T-helper 1 cell treated with Interleukin-12 subunit alpha and Interleukin-12 subunit beta and Interleukin-4 antibody, amounts not matched to agents 30 μg/mL and 1 μg/mL, for 36 hours (primary cell): ENCODE results near the gene TMEM212.

Experiments
- H3K27ac Mint-ChIP-seq: one replicate; pipeline ENCODE4 v1.8.0; 2021; ENCODE audit warnings: mild to moderate bottlenecking, mixed read lengths
- H3K27me3 Mint-ChIP-seq: one replicate; pipeline ENCODE4 v1.8.0; 2021; ENCODE audit warnings: low read depth, mixed read lengths
- H3K36me3 Mint-ChIP-seq: one replicate; pipeline ENCODE4 v1.8.0; 2021; ENCODE audit warnings: low read depth, mixed read lengths
- H3K4me1 Mint-ChIP-seq: one replicate; pipeline ENCODE4 v1.8.0; 2021; ENCODE audit warnings: low read depth, mixed read lengths
- H3K4me3 Mint-ChIP-seq: one replicate; pipeline ENCODE4 v1.8.0; 2021; ENCODE audit warnings: mild to moderate bottlenecking, moderate library complexity, mixed read lengths
- H3K9me3 Mint-ChIP-seq: one replicate; pipeline ENCODE4 v1.8.0; 2021; ENCODE audit warnings: mixed read lengths

TMEM212 gene

GRCh38 chr3:171842864-171843518, at the start of gene TMEM212:
Gene TMEM212, plus strand, starts transcription at chr3:171843349. Its CDS starts 35 bp downstream, at chr3:171843384.
- Mint-ChIP-seq H3K27me3 (peaks cover 28% of the 10 kb centered on the region), H3K9me3 (peaks cover 3% of the 10 kb centered on the region), H3K27ac (no peak within 1 kb of the TSS), H3K36me3 (peaks cover 2% of the 10 kb centered on the region), H3K4me3 (no peak within 1 kb of the TSS), H3K4me1 (peaks cover 12% of the 10 kb centered on the region)

GRCh38 chr3:171796625-171797264, 46.4 kb upstream of the TMEM212 start:
- no peaks in the 10 kb centered on the region for H3K27me3 Mint-ChIP-seq
- H3K27ac Mint-ChIP-seq, result no peak overlapping the region
- no peak overlapping the region for H3K4me3 Mint-ChIP-seq
- no peaks in the 10 kb centered on the region for H3K9me3 Mint-ChIP-seq
- no peaks in the 10 kb centered on the region for H3K4me1 Mint-ChIP-seq
- no peaks in the 10 kb centered on the region for H3K36me3 Mint-ChIP-seq

- Mint-ChIP-seq H3K27me3 (no peaks in the 10 kb centered on the region), H3K27ac (no peak overlapping the region), H3K4me3 (no peak overlapping the region), H3K4me1 (no peaks in the 10 kb centered on the region), H3K36me3 (no peaks in the 10 kb centered on the region), H3K9me3 (no peaks in the 10 kb centered on the region)
These were observed 45.9 kb upstream of the TMEM212 start for GRCh38 chr3:171797265-171797679.

- H3K4me3 Mint-ChIP-seq, result no peak overlapping the region
- no peaks in the 10 kb centered on the region for H3K9me3 Mint-ChIP-seq
- H3K27ac Mint-ChIP-seq, result no peak overlapping the region
- H3K4me1 Mint-ChIP-seq, result no peaks in the 10 kb centered on the region
- no peaks in the 10 kb centered on the region for H3K36me3 Mint-ChIP-seq
- H3K27me3 Mint-ChIP-seq, result peaks cover 5% of the 10 kb centered on the region
These were observed 45.3 kb upstream of the TMEM212 start for GRCh38 chr3:171797873-171798272.

GRCh38 chr3:171799501-171799900, 43.6 kb upstream of the TMEM212 start:
- H3K4me3 Mint-ChIP-seq, result no peak overlapping the region
- H3K27me3 Mint-ChIP-seq, result peaks cover 8% of the 10 kb centered on the region
- H3K36me3 Mint-ChIP-seq, result no peaks in the 10 kb centered on the region
- H3K4me1 Mint-ChIP-seq, result no peaks in the 10 kb centered on the region
- no peaks in the 10 kb centered on the region for H3K9me3 Mint-ChIP-seq
- no peak overlapping the region for H3K27ac Mint-ChIP-seq

- no peak overlapping the region for H3K27ac Mint-ChIP-seq
- peaks cover 13% of the 10 kb centered on the region for H3K27me3 Mint-ChIP-seq
- no peak overlapping the region for H3K4me3 Mint-ChIP-seq
- H3K9me3 Mint-ChIP-seq, result no peaks in the 10 kb centered on the region
- H3K36me3 Mint-ChIP-seq, result no peaks in the 10 kb centered on the region
- peaks cover 2% of the 10 kb centered on the region for H3K4me1 Mint-ChIP-seq
These were observed 41.2 kb upstream of the TMEM212 start for GRCh38 chr3:171801738-171802589.

- Mint-ChIP-seq H3K27ac (no peak overlapping the region), H3K27me3 (peaks cover 13% of the 10 kb centered on the region), H3K36me3 (no peaks in the 10 kb centered on the region), H3K4me3 (no peak overlapping the region), H3K9me3 (no peaks in the 10 kb centered on the region), H3K4me1 (peaks cover 2% of the 10 kb centered on the region)
These were observed 40.6 kb upstream of the TMEM212 start for GRCh38 chr3:171802590-171802956.

GRCh38 chr3:171803044-171803443, 40.1 kb upstream of the TMEM212 start:
- Mint-ChIP-seq H3K9me3 (no peaks in the 10 kb centered on the region), H3K27me3 (peaks cover 17% of the 10 kb centered on the region), H3K4me3 (no peak overlapping the region), H3K27ac (no peak overlapping the region), H3K36me3 (no peaks in the 10 kb centered on the region), H3K4me1 (peaks cover 2% of the 10 kb centered on the region)

GRCh38 chr3:171804618-171805389, 38.3 kb upstream of the TMEM212 start:
- H3K4me1 Mint-ChIP-seq, result peaks cover 9% of the 10 kb centered on the region
- no peaks in the 10 kb centered on the region for H3K36me3 Mint-ChIP-seq
- H3K27me3 Mint-ChIP-seq, result peaks cover 26% of the 10 kb centered on the region
- no peak overlapping the region for H3K27ac Mint-ChIP-seq
- H3K4me3 Mint-ChIP-seq, result no peak overlapping the region
- H3K9me3 Mint-ChIP-seq, result no peaks in the 10 kb centered on the region

- H3K27ac Mint-ChIP-seq, result no peak overlapping the region
- peaks cover 14% of the 10 kb centered on the region for H3K4me1 Mint-ChIP-seq
- no peaks in the 10 kb centered on the region for H3K36me3 Mint-ChIP-seq
- peaks cover 32% of the 10 kb centered on the region for H3K27me3 Mint-ChIP-seq
- no peak overlapping the region for H3K4me3 Mint-ChIP-seq
- no peaks in the 10 kb centered on the region for H3K9me3 Mint-ChIP-seq
These were observed 37.5 kb upstream of the TMEM212 start for GRCh38 chr3:171805687-171806086.

GRCh38 chr3:171806200-171807128, 36.7 kb upstream of the TMEM212 start:
- no peak overlapping the region for H3K27ac Mint-ChIP-seq
- H3K27me3 Mint-ChIP-seq, result peaks cover 39% of the 10 kb centered on the region
- H3K4me3 Mint-ChIP-seq, result no peak overlapping the region
- peaks cover 15% of the 10 kb centered on the region for H3K4me1 Mint-ChIP-seq
- H3K9me3 Mint-ChIP-seq, result no peaks in the 10 kb centered on the region
- H3K36me3 Mint-ChIP-seq, result no peaks in the 10 kb centered on the region

- Mint-ChIP-seq H3K9me3 (no peaks in the 10 kb centered on the region), H3K27me3 (peaks cover 47% of the 10 kb centered on the region), H3K36me3 (no peaks in the 10 kb centered on the region), H3K4me1 (peaks cover 15% of the 10 kb centered on the region), H3K27ac (no peak overlapping the region), H3K4me3 (no peak overlapping the region)
These were observed 35.9 kb upstream of the TMEM212 start for GRCh38 chr3:171807129-171807675.

- no peak overlapping the region for H3K4me3 Mint-ChIP-seq
- H3K36me3 Mint-ChIP-seq, result no peaks in the 10 kb centered on the region
- H3K9me3 Mint-ChIP-seq, result no peaks in the 10 kb centered on the region
- peaks cover 15% of the 10 kb centered on the region for H3K4me1 Mint-ChIP-seq
- H3K27me3 Mint-ChIP-seq, result peaks cover 47% of the 10 kb centered on the region
- H3K27ac Mint-ChIP-seq, result no peak overlapping the region
These were observed 35.3 kb upstream of the TMEM212 start for GRCh38 chr3:171807806-171808205.
